Measurements from ENCODE around the gene RPL10L.

The RPL10L gene

GRCh38 chr14:46646796-46647195 is 4.8 kb downstream of the RPL10L start:
- DNase-seq (ENCODE audit: low read depth) = no peak
- H3K4me3 ChIP-seq (ENCODE audit: low read length) = no peak overlapping the region
- TF ChIP-seq CTCF (conservative IDR thresholded peaks at IDR 0.05; ENCODE audit: low read length) = no peak

GRCh38 chr14:46626876-46627275 is 24.7 kb downstream of the RPL10L start:
- TF ChIP-seq CTCF (conservative IDR thresholded peaks at IDR 0.05; ENCODE audit: low read length) = no peak
- no peak for DNase-seq (ENCODE audit: low read depth)

More at GRCh38 chr14:46626876-46627275, 24.7 kb downstream of the RPL10L start:
- no peak overlapping the region for H3K4me3 ChIP-seq (ENCODE audit: low read length)
